HG03066 (cell line): ENCODE measurements around the gene EMC1.
"Not testable (repeated sequence)": the region's sequence is repeated elsewhere in the genome, so short reads cannot be mapped to it uniquely, and the experiment has no call there.

Source experiments
- ATAC-seq: cut with Tn5 transposase; IDR thresholded peaks from one replicate; pipeline ENCODE4 v1.9.1; 2021; ENCODE audit warnings: low read depth; ENCODE audit not compliant: unreplicated experiment

Gene EMC1

DNA sequence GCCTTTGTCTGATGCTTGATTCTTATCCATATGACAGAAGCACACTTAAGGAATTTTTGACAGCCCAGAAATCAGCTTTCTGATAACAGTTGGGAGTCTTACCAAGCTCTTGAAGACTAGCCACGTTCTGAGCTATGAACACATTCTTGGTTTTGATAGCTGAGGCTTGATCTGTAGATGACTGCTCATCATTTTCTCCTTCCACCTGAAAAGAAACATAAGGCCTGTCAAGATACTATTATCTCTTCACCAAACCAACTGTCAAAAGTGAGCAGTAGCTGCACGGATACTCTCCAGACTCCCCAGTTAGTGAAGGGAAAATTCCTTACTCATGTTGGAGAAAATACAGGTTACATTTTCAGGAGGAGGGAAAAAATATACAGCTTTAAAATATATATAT lies 53.5 kb downstream of the EMC1 start:
- no peak for ATAC-seq

DNA sequence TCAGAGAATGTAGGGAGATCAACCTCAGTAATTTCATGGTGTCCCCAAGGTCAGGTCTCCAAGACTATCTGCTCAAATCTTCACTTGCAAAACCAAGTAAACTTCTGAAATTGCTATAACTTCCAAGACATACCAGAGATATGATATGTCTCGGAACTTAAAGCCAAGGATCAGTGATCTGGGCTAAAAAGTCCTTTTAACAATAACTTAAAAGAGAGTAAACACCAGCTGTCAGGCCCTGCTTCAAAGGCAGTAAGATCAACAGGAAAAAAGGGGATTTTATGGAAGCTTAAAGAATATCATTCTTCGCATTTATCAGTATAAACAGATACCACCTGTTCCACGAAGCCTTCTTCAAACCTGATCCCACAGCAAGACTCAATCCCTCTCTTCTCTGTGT lies 55.0 kb downstream of the EMC1 start:
- ATAC-seq: no peak

DNA sequence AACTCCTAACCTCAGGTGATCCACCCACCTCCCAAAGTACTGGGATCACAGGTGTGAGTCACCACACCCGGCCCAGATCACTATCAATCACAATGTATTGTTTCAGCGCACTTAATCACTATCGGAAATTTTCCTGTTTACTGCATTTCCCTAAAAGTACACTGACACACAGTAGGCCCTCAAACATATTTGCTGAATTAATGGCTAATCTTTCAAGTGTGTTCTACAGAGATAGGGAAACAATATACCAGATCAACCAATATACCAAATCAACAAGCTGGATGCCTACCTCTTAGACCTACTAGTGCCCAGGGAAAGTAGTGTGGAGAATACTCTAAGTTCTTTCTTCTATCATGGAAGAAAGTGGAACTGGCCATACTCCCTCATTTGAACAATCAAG lies 58.3 kb downstream of the EMC1 start:
- ATAC-seq: no peak

GRCh38 chr1:19191811-19192210 lies 59.5 kb downstream of the EMC1 start:
- no peak for ATAC-seq

DNA sequence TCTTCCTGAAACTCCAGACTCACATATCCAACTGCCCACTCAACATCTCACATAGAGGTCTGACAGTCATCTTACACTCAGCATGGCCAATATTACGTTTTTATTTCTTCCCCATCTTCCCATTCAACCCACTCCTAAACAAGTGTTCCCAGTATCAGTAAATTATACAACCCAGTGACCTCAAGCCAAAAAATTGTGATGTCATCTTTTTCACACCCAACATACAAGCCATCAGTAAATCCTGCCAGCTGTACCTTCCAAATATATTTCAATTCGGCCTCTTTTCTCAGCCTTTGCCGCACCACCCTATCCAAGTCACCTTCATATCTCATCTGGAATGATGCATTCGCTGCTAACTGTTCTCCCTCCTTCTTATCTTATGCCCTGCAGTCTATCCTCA lies 60.9 kb downstream of the EMC1 start:
- ATAC-seq: no peak

- no peak for ATAC-seq
Observed at GRCh38 chr1:19189270-19189669, 62.1 kb downstream of the EMC1 start.

- no peak for ATAC-seq
Observed at GRCh38 chr1:19187852-19188251, 63.5 kb downstream of the EMC1 start.

GRCh38 chr1:19186001-19186400 lies 65.3 kb downstream of the EMC1 start:
- ATAC-seq: no peak

- no peak for ATAC-seq
Observed at GRCh38 chr1:19182223-19182622, 69.1 kb downstream of the EMC1 start.

- ATAC-seq: not testable (repeated sequence)
Observed at GRCh38 chr1:19180265-19180657, 71.1 kb downstream of the EMC1 start.

- ATAC-seq: no peak
Observed at GRCh38 chr1:19179597-19180264, 71.6 kb downstream of the EMC1 start.

- no peak for ATAC-seq
Observed at GRCh38 chr1:19178734-19179398, 72.5 kb downstream of the EMC1 start.

DNA sequence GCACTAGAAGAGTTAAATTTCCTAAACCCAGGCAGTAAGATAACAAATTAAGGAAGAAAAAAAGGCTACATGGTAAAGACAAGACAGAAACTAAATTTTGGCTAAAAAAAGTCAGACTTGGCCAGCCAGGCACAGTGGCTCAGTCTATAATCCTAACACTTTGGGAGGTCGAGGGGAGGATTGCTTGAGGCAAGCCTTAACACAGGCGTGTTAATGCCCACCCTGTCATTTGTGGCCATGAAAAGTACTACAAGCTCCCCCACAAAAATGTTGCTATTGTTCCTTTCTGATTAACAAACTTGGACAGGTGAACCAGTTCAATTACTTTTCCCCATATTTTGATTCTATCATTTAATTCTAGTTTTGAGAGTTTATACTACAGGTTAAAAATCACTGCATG lies 73.5 kb downstream of the EMC1 start:
- no peak for ATAC-seq

DNA sequence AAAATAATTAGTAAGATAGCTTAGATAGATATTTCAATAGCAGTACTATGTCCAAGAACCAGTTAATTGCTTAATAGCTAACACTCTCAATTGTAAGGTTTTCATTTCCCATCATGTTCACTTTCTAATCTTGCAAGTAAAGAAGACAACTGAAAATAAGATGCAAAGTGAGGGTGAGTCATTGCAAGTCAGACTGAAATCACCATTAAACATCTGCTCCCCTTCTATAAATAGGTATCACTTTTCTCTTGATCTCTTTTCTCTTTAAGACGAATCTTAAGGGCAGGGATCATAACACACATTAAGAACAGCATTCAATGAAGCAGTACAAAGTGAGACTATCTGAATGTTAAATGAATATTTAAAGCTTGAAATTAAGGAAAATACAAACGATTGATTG lies 81.7 kb downstream of the EMC1 start:
- no peak for ATAC-seq

DNA sequence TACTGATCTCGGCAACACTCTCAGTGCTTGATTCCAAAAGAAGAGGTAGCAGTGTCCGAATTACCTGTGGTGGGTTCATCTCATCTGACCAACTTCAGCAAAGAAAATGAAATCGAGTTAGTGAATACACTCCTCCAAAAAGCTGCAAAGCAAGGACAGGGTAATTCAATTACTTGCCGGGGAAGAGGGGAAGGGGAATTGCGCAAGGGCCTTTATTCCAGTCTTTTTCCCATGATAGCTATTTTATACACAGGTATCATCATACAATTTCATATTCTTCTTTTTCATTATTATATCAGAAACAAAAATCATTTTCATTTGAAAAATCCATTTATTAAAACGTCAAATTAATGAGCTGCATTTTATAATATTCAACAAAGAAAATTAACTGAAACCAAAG lies 84.2 kb downstream of the EMC1 start:
- no peak for ATAC-seq

GRCh38 chr1:19166066-19166465 lies 85.3 kb downstream of the EMC1 start:
- ATAC-seq: no peak
